NCI-H2171 treated with DMSO at 0.1 percent for 48 hours (cell line): Measurements from ENCODE around the gene ZBTB38.

Experiments
- DNase-seq: peaks from one replicate; lab custom pipeline; 2025; lab: John Stamatoyannopoulos, UW

The ZBTB38 gene

GRCh38 chr3:141337523-141337854, 30.8 kb upstream of the ZBTB38 start:
- no peak for DNase-seq

GRCh38 chr3:141337991-141338390, 30.3 kb upstream of the ZBTB38 start:
- DNase-seq, result no peak

GRCh38 chr3:141338881-141339280, 29.4 kb upstream of the ZBTB38 start:
- no peak for DNase-seq

GRCh38 chr3:141341536-141341935, 26.8 kb upstream of the ZBTB38 start:
- no peak for DNase-seq

- DNase-seq, result no peak
These were observed 25.9 kb upstream of the ZBTB38 start for GRCh38 chr3:141342386-141342785.

GRCh38 chr3:141343077-141343476, 25.2 kb upstream of the ZBTB38 start:
- DNase-seq, result no peak

- no peak for DNase-seq
These were observed 24.4 kb upstream of the ZBTB38 start for GRCh38 chr3:141343865-141344271.

- no peak for DNase-seq
These were observed 22.8 kb upstream of the ZBTB38 start for GRCh38 chr3:141345528-141345927.

GRCh38 chr3:141346007-141346406, 22.3 kb upstream of the ZBTB38 start:
- DNase-seq, result no peak

GRCh38 chr3:141346418-141346817, 21.9 kb upstream of the ZBTB38 start:
- no peak for DNase-seq

GRCh38 chr3:141346839-141347238, 21.5 kb upstream of the ZBTB38 start:
- DNase-seq, result no peak

- no peak for DNase-seq
These were observed 19.5 kb upstream of the ZBTB38 start for GRCh38 chr3:141348837-141349236.

GRCh38 chr3:141349711-141350110, 18.6 kb upstream of the ZBTB38 start:
- no peak for DNase-seq

GRCh38 chr3:141350666-141351065, 17.6 kb upstream of the ZBTB38 start:
- DNase-seq, result no peak

- DNase-seq, result no peak
These were observed 15.9 kb upstream of the ZBTB38 start for GRCh38 chr3:141352262-141352984.

GRCh38 chr3:141353652-141354495, 14.4 kb upstream of the ZBTB38 start:
- DNase-seq, result no peak

- DNase-seq, result no peak
These were observed 13.8 kb upstream of the ZBTB38 start for GRCh38 chr3:141354517-141354916.

GRCh38 chr3:141355242-141355641, 13.1 kb upstream of the ZBTB38 start:
- DNase-seq, result no peak

- DNase-seq, result no peak
These were observed 12.3 kb upstream of the ZBTB38 start for GRCh38 chr3:141356046-141356445.

GRCh38 chr3:141360888-141361598, 7.3 kb upstream of the ZBTB38 start:
- peak; percentile 25 for DNase-seq

- DNase-seq, result no peak
These were observed 5.6 kb upstream of the ZBTB38 start for GRCh38 chr3:141362736-141363135.

- DNase-seq, result no peak
These were observed 3.1 kb upstream of the ZBTB38 start for GRCh38 chr3:141365201-141365600.
